GM18870 (cell line): ENCODE data around the gene RTTN.
"Not testable (repeated sequence)": the region's sequence is repeated elsewhere in the genome, so short reads cannot be mapped to it uniquely, and the experiment has no call there.

Experiments
- ATAC-seq: cut with Tn5 transposase; IDR thresholded peaks from one replicate; pipeline ENCODE4 v1.9.1; 2021; ENCODE audit warnings: moderate library complexity; ENCODE audit not compliant: unreplicated experiment

RTTN gene

GRCh38 chr18:70205421-70206397, at the start of gene RTTN:
RTTN (minus strand) TSS chr18:70205687; CDS start chr18:70205658, 29 bp downstream.
- ATAC-seq, result peak; percentile 92

- ATAC-seq, result no peak
These were observed 45.3 kb upstream of the RTTN start for GRCh38 chr18:70250781-70251180.

- not testable (repeated sequence) for ATAC-seq
These were observed 44.4 kb upstream of the RTTN start for GRCh38 chr18:70249861-70250260.

- ATAC-seq, result no peak
These were observed 43.6 kb upstream of the RTTN start for GRCh38 chr18:70249118-70249517.

GRCh38 chr18:70246061-70246466, 40.6 kb upstream of the RTTN start:
- no peak for ATAC-seq

- no peak for ATAC-seq
These were observed 37.8 kb upstream of the RTTN start for GRCh38 chr18:70243131-70243929.

GRCh38 chr18:70236921-70237320, 31.4 kb upstream of the RTTN start:
- not testable (repeated sequence) for ATAC-seq

- ATAC-seq, result no peak
These were observed 30.0 kb upstream of the RTTN start for GRCh38 chr18:70235478-70235877.

GRCh38 chr18:70234667-70235459, 29.4 kb upstream of the RTTN start:
- ATAC-seq, result no peak

- ATAC-seq, result no peak
These were observed 28.5 kb upstream of the RTTN start for GRCh38 chr18:70233974-70234373.

- ATAC-seq, result no peak
These were observed 26.8 kb upstream of the RTTN start for GRCh38 chr18:70232261-70232660.

- no peak for ATAC-seq
These were observed 24.2 kb upstream of the RTTN start for GRCh38 chr18:70229639-70230038.

- ATAC-seq, result no peak
These were observed 23.0 kb upstream of the RTTN start for GRCh38 chr18:70228536-70228935.

- ATAC-seq, result no peak
These were observed 22.0 kb upstream of the RTTN start for GRCh38 chr18:70227438-70227837.

- no peak for ATAC-seq
These were observed 16.4 kb upstream of the RTTN start for GRCh38 chr18:70221915-70222278.

- no peak for ATAC-seq
These were observed 15.8 kb upstream of the RTTN start for GRCh38 chr18:70221156-70221914.

- no peak for ATAC-seq
These were observed 15.1 kb upstream of the RTTN start for GRCh38 chr18:70220628-70221027.

- no peak for ATAC-seq
These were observed 14.2 kb upstream of the RTTN start for GRCh38 chr18:70219688-70220087.

GRCh38 chr18:70216788-70217187, 11.3 kb upstream of the RTTN start:
- no peak for ATAC-seq

GRCh38 chr18:70207181-70207580, 1.7 kb upstream of the RTTN start:
- no peak for ATAC-seq
